T47D (cell line): ENCODE results near the gene C1RL.
"Not testable (repeated sequence)": the region's sequence is repeated elsewhere in the genome, so short reads cannot be mapped to it uniquely, and the experiment has no call there.

ENCODE experiments used
- DNase-seq, 2 experiments: peaks; one replicate each; pipeline versions ENCODE4 v3.0.0 to v3.0.0-alpha.2; 2011 to 2012; ENCODE audit warnings: low read depth in 1 of 2, low spot score in 1 of 2
- JUND ChIP-seq: IDR thresholded peaks from 2 replicates; pipeline ENCODE4 v1.6.1; 2012; ENCODE audit warnings: low read depth
- in situ Hi-C: cut with HindIII; loops from 2 replicates; pipeline ENCODE4 v1.10.0; 2016; ENCODE audit warnings: low sequenced_read_pairs, low pct_unique_long_range_greater_than_20kb

C1RL gene

GRCh38 chr12:7058850-7059395 lies 50.1 kb downstream of the C1RL start:
- TF ChIP-seq JUND: no peak
- DNase-seq: no peak
- in situ Hi-C loops: no loop called here

- in situ Hi-C loops: no loop called here
- TF ChIP-seq JUND: no peak
- no peak for DNase-seq
Measured at GRCh38 chr12:7058163-7058845, 50.7 kb downstream of the C1RL start.

GRCh38 chr12:7055736-7056135 lies 53.3 kb downstream of the C1RL start:
- DNase-seq, in situ Hi-C loops: not testable (repeated sequence)

DNA sequence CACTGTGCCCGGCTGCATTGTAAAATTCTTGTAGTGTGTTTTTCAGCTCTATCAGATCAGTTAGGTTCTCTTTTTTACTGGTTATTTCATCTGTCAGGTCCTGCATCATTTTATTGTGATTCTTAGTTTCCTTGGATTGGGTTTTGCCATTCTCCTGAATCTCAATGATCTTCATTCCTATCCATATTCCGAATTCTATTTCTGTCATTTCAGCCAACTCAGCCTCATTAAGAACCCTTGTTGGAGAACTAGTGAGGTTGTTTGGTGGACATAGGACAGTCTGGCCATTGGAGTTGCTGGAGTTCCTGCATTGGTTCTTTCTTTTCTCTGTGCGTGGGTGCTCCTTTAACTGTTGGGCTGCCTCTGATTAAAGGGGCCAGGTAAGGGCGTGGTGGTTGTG lies 54.1 kb downstream of the C1RL start:
- in situ Hi-C loops: no loop called here
- no peak for TF ChIP-seq JUND
- no peak for DNase-seq

GRCh38 chr12:7049973-7050372 lies 59.0 kb downstream of the C1RL start:
- in situ Hi-C loops, DNase-seq: not testable (repeated sequence)

- DNase-seq, in situ Hi-C loops: not testable (repeated sequence)
Measured at GRCh38 chr12:7049445-7049951, 59.5 kb downstream of the C1RL start.

- no peak for TF ChIP-seq JUND
- DNase-seq: no peak
- in situ Hi-C loops: no loop called here
Measured at GRCh38 chr12:7047306-7047705, 61.7 kb downstream of the C1RL start.

GRCh38 chr12:7046383-7047105 lies 62.5 kb downstream of the C1RL start:
- in situ Hi-C loops: no loop called here
- no peak for TF ChIP-seq JUND
- DNase-seq: no peak

- TF ChIP-seq JUND: no peak
- in situ Hi-C loops: no loop called here
- no peak for DNase-seq
Measured at GRCh38 chr12:7045913-7046312, 63.1 kb downstream of the C1RL start.
